Astrocyte (in vitro differentiated cells and primary cell): ENCODE data around the gene TUT7. TPM values are rescaled to one million over a fixed set of nuclear protein-coding genes. Genes with fewer than 3 reads are reported as not detected.

Experiments
- DNase-seq: peaks from one replicate; pipeline ENCODE4 v3.0.0-alpha.2; 2010; ENCODE audit warnings: low read depth
- FAIRE-seq: peaks from 2 replicates; lab custom pipeline; 2011; peaks lifted over from hg19 to GRCh38; lab: Jason Lieb, UNC
- H2AFZ ChIP-seq: 2 replicates; pipeline ENCODE4 v1.6.0; 2012; ENCODE audit warnings: low read depth, low read length, inconsistent platforms
- H3K27ac ChIP-seq: 2 replicates; pipeline ENCODE4 v1.5.1; 2011; ENCODE audit warnings: low read depth, low read length, inconsistent platforms
- H3K27me3 ChIP-seq: 2 replicates; pipeline ENCODE4 v1.6.0; 2011; ENCODE audit warnings: low read length, inconsistent platforms; ENCODE audit not compliant: insufficient read depth
- H3K36me3 ChIP-seq: 2 replicates; pipeline ENCODE4 v1.5.1; 2011; ENCODE audit warnings: low read length, inconsistent platforms; ENCODE audit not compliant: insufficient read depth
- H3K4me1 ChIP-seq: 2 replicates; pipeline ENCODE4 v1.5.1; 2011; ENCODE audit warnings: low read length, inconsistent platforms; ENCODE audit not compliant: insufficient read depth
- H3K4me2 ChIP-seq: 2 replicates; pipeline ENCODE4 v1.6.0; 2012; ENCODE audit warnings: low read length, inconsistent platforms
- H3K4me3 ChIP-seq: 2 replicates; pipeline ENCODE4 v1.5.1; 2011; ENCODE audit warnings: low read depth, mild to moderate bottlenecking, low read length, inconsistent platforms; ENCODE audit not compliant: insufficient read depth
- H3K79me2 ChIP-seq: 2 replicates; pipeline ENCODE4 v1.6.0; 2012; ENCODE audit warnings: mild to moderate bottlenecking, low read length, inconsistent platforms; ENCODE audit not compliant: insufficient read depth
- H3K9ac ChIP-seq: 2 replicates; pipeline ENCODE4 v1.6.0; 2012; ENCODE audit warnings: mild to moderate bottlenecking, low read length, inconsistent platforms
- H3K9me3 ChIP-seq: 2 replicates; pipeline ENCODE4 v1.5.1; 2012; ENCODE audit warnings: low read depth, mild to moderate bottlenecking, low read length, inconsistent platforms; ENCODE audit not compliant: insufficient read depth
- H4K20me1 ChIP-seq: 2 replicates; pipeline ENCODE4 v1.6.0; 2012; ENCODE audit warnings: low read length, inconsistent platforms; ENCODE audit not compliant: insufficient read depth
- H3K27ac Mint-ChIP-seq: one replicate; pipeline ENCODE4 v1.8.0; 2021; ENCODE audit warnings: mild to moderate bottlenecking, mixed read lengths; ENCODE audit not compliant: unreplicated experiment
- H3K27me3 Mint-ChIP-seq: one replicate; pipeline ENCODE4 v1.8.0; 2021; ENCODE audit warnings: low read depth, mixed read lengths; ENCODE audit not compliant: unreplicated experiment
- H3K36me3 Mint-ChIP-seq: one replicate; pipeline ENCODE4 v1.8.0; 2021; ENCODE audit warnings: low read depth, mixed read lengths; ENCODE audit not compliant: unreplicated experiment
- H3K4me1 Mint-ChIP-seq: one replicate; pipeline ENCODE4 v1.8.0; 2021; ENCODE audit warnings: low read depth, mixed read lengths; ENCODE audit not compliant: unreplicated experiment
- H3K4me3 Mint-ChIP-seq: one replicate; pipeline ENCODE4 v1.8.0; 2021; ENCODE audit warnings: mild to moderate bottlenecking, moderate library complexity, mixed read lengths; ENCODE audit not compliant: unreplicated experiment
- H3K9me3 Mint-ChIP-seq: one replicate; pipeline ENCODE4 v1.8.0; 2021; ENCODE audit warnings: mild to moderate bottlenecking, mixed read lengths; ENCODE audit not compliant: unreplicated experiment
- CTCF ChIP-seq: IDR thresholded peaks from 2 replicates; pipeline ENCODE4 v1.5.1; 2011; ENCODE audit warnings: low read depth, mild to moderate bottlenecking, inconsistent platforms, low read length, moderate library complexity; ENCODE audit not compliant: insufficient read depth
- EZH2 ChIP-seq: IDR thresholded peaks from 2 replicates; pipeline ENCODE4 v1.6.1; 2012; ENCODE audit warnings: mild to moderate bottlenecking, low read length, inconsistent platforms; ENCODE audit not compliant: insufficient read depth
- total RNA-seq: library from RNA; stranded (reverse); gene quantifications from 2 replicates; pipeline ENCODE4 v1.2.1, GENCODE V29; 2021

Gene TUT7
- total RNA-seq, 1 donor from 2014 or later = 24.8 TPM

GRCh38 chr9:86329649-86330048 is 24.6 kb downstream of the TUT7 start:
- no peak overlapping the region for H3K27ac Mint-ChIP-seq
- Histone ChIP-seq H3K4me1 (no peaks in the 10 kb centered on the region), H3K4me2 (no peak overlapping the region), H2AFZ (no peak overlapping the region), H3K79me2 (no peaks in the 10 kb centered on the region), H3K9me3 (no peaks in the 10 kb centered on the region), H3K4me3 (no peak overlapping the region), H3K9ac (no peak overlapping the region), H3K27me3 (no peaks in the 10 kb centered on the region), H3K36me3 (peaks cover 30% of the 10 kb centered on the region), H3K27ac (no peak overlapping the region), H4K20me1 (no peaks in the 10 kb centered on the region)
- peaks cover 15% of the 10 kb centered on the region for H3K36me3 Mint-ChIP-seq
- H3K4me3 Mint-ChIP-seq = no peak overlapping the region
- H3K27me3 Mint-ChIP-seq = no peaks in the 10 kb centered on the region
- TF ChIP-seq EZH2 = no peak
- TF ChIP-seq CTCF = no peak
- H3K4me1 Mint-ChIP-seq = peaks cover 4% of the 10 kb centered on the region
- FAIRE-seq (no peak), DNase-seq (peak; percentile 45)
- no peaks in the 10 kb centered on the region for H3K9me3 Mint-ChIP-seq

GRCh38 chr9:86328156-86328555 is 26.1 kb downstream of the TUT7 start:
- H3K27me3 Mint-ChIP-seq = no peaks in the 10 kb centered on the region
- Histone ChIP-seq H3K36me3 (peaks cover 33% of the 10 kb centered on the region), H3K4me3 (no peak overlapping the region), H3K9me3 (no peaks in the 10 kb centered on the region), H2AFZ (no peak overlapping the region), H3K27me3 (no peaks in the 10 kb centered on the region), H3K4me1 (no peaks in the 10 kb centered on the region), H3K79me2 (no peaks in the 10 kb centered on the region), H3K4me2 (no peak overlapping the region), H3K9ac (no peak overlapping the region), H4K20me1 (no peaks in the 10 kb centered on the region), H3K27ac (no peak overlapping the region)
- no peaks in the 10 kb centered on the region for H3K9me3 Mint-ChIP-seq
- no peak overlapping the region for H3K27ac Mint-ChIP-seq
- no peak for DNase-seq
- H3K4me1 Mint-ChIP-seq = peaks cover 4% of the 10 kb centered on the region
- H3K4me3 Mint-ChIP-seq = no peak overlapping the region
- no peak for FAIRE-seq
- no peak for TF ChIP-seq EZH2
- TF ChIP-seq CTCF = no peak
- peaks cover 13% of the 10 kb centered on the region for H3K36me3 Mint-ChIP-seq

- Mint-ChIP-seq H3K27me3 (no peaks in the 10 kb centered on the region), H3K4me1 (peaks cover 7% of the 10 kb centered on the region), H3K27ac (no peak overlapping the region), H3K36me3 (peaks cover 11% of the 10 kb centered on the region), H3K4me3 (no peak overlapping the region), H3K9me3 (no peaks in the 10 kb centered on the region)
- no peaks in the 10 kb centered on the region for H3K79me2 ChIP-seq
- no peak for DNase-seq
- H3K27me3 ChIP-seq = no peaks in the 10 kb centered on the region
- H3K9ac ChIP-seq = no peak overlapping the region
- peaks cover 6% of the 10 kb centered on the region for H3K4me1 ChIP-seq
- no peak overlapping the region for H3K27ac ChIP-seq
- no peak overlapping the region for H3K4me3 ChIP-seq
- no peak overlapping the region for H3K4me2 ChIP-seq
- no peak for TF ChIP-seq EZH2
- H2AFZ ChIP-seq = no peak overlapping the region
- H3K9me3 ChIP-seq = no peaks in the 10 kb centered on the region
- peaks cover 3% of the 10 kb centered on the region for H4K20me1 ChIP-seq
- no peak for FAIRE-seq
- H3K36me3 ChIP-seq = peaks cover 47% of the 10 kb centered on the region
These were observed 27.7 kb downstream of the TUT7 start for GRCh38 chr9:86326536-86326935.
